Measurements from ENCODE around the gene SLC4A8. TPM values are rescaled to one million over a fixed set of nuclear protein-coding genes. Genes with fewer than 3 reads are reported as not detected.
"Not testable (repeated sequence)": the region's sequence is repeated elsewhere in the genome, so short reads cannot be mapped to it uniquely, and the experiment has no call there.

SLC4A8 gene
- total RNA-seq, 1 donor from 2014 or later = 1.2 TPM

DNA sequence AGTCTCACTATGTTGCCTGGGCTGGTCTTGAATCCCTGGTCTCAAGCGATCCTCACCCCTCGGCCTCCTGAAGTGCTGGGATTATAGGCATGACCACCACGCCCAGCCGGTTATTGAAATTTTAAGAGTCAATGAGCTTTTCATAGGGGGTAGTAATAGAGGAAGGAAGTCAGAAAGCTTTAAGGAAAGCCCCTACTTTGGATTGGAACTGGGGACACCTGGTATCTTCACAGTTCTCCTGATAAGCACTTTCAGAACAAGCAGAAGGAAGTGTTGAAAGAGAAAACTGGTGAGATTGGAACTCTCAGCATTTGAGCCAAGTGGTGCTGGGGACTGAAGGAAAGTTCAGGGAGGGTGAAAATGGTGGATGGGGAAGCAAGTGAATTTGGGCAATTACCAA lies 5.1 kb downstream of the SLC4A8 start:
- DNase-seq = no peak

DNA sequence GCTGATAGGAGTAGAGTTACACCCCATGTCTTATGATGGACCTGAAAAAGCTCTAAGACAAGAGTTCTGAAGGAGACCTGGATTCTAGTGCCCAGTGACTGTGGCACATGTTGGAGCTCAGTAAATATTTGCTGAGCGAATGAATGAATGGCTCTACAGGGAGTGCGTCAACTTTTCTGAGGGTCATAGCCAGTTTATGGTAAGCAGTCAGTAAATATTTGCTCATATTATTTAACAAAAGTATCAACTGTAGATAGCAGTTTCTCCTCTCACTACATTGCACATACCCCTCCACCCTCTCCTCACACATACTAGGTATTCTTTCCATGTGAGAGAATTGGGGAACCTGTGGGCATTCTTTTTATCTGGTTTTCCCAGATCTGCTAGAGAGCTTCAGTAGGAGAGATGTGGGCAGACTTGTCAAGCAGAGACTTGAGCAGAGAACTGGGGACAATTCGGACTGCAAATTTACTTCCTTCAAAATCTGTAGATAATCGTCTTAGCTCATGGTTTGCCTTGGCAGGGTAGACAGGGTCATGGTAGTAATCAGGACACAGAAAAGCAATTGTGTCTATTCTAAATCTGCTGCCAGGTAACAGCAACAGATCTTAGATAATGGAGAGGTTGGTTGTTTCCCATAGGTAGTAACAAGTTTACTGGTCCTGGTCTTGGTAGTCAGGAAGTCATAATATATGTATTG lies 5.7 kb downstream of the SLC4A8 start:
- no peak for DNase-seq

DNA sequence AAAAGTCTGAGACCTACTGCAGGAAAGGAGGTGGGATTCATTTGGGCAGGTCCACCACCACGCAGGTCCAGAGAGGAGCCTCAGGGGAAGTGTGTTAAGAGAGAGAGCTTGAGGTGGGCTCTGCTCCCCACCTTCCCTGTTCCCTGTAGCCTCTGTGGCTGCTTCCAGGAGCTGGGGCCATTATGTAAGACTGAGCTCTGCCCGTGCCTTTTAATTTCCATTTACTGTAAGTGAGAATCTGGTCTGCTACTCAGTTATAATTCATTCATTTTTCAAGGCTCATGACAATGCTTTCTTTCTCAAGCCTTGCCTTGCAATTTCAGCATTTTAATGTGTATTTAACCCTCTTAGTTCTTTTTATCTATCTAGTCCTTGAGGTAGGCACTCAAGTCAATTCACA lies 8.3 kb downstream of the SLC4A8 start:
- DNase-seq = no peak

DNA sequence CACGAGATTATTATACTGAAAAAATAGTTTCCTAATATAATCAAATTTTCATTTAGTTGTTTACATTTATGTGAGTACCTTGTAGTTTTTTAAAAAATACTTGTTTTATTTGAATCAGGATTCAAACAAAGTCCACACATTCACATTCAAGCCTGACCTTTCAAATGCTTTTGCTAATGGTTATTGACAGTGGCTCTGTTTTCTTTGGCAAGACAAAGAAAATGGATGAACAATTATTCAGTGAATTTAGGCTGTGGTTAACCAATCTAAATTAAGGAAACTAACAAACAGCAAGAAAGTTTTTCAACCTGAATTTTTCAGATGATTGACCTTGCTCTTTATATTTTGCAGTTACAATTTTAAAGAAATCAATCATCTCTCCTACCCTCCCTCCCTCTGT lies 9.7 kb downstream of the SLC4A8 start:
- DNase-seq = no peak

DNA sequence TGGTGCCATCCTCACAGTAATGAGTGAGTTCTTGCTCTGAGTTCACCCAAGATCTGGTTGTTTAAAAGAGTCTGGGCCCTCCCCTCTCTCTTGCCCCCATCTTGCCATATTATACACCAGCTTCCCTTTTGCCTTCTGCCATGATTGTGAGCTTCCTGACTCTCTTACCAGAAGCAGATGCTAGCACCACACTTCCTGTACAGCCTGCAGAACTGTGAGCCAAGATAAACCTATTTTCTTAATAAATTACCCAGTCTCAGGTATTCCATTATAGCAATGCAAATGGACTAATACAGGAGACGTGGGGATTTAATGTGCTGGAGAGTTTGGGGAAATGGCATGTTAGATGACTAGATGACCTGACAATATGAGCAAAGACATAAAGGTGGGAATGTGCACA lies 12.8 kb downstream of the SLC4A8 start:
- no peak for DNase-seq

DNA sequence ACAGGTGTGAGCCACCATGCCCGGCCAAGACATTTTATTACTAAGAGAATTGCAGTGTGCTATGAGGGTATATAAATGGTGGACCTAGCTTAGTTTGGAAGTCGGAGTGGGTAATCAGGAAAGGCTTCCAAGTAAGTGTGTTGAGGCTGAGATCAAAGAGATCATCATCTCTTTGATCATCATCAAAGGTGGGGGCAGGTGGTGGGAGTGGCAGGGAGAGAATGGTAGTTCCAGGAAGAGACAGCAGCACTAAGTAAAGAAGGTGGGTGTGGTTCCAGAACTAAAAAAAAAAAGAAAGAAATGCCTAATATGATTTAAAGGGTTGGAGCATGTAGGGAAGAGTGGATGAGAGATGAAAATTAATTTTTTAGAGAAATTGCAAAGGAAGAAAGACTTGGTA lies 14.7 kb downstream of the SLC4A8 start:
- DNase-seq = no peak

DNA sequence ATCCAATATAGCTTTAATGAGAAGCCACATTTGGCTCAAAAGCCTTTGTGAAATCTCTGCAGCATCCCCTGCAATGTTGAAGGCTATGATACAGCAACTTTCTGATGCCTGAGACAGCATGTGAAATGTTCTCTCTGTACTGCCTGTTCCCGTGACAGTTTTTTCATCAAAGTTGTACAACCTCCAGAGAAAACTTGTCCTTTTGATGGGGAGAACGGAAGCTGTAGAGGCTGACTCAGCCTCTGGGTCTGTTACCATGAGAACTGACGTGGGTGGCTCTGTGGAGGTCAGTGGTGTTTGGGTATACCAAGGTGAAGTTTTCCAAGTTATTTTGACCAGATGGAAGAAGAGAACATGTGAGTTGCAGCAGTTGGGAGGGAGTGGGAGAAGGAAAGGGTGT lies 17.0 kb downstream of the SLC4A8 start:
- DNase-seq = no peak

DNA sequence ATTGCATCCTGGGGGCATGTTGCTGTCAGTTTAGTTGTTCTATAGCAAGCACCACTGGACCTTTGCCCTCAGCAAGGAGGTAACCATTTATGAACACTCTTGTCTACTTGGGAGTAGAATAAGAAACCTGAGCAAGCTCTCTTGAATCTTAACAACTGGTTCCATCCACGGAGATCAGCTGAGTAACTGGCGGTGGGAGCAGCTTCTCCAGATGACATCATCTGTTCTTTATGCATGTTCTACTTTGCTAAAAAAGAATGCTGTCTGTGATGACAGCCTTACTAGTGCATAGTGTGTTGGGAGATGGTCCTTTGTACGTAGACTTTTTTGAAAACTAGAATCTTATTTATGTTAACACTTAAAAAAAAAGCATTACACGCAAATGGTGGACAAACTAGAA lies 17.7 kb downstream of the SLC4A8 start:
- no peak for DNase-seq

DNA sequence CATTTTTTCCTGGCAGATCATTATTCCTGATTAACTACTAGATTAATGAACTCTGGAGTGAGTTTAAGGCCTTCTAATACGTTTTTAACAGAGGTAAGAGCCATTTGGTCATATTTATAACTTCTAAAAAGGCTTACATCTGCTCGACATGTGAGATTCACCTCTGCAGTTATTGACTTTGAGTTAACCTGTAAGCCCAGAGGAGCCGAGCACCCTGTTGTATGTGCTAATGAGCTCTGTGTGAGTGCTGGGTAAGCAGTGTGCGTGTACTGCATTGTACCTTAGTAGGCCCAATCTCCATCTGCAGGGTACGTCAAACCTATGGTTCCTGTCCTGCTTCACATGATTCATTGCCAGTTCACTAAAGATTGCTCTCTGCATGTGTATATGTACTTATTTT lies 18.9 kb downstream of the SLC4A8 start:
- no peak for DNase-seq

DNA sequence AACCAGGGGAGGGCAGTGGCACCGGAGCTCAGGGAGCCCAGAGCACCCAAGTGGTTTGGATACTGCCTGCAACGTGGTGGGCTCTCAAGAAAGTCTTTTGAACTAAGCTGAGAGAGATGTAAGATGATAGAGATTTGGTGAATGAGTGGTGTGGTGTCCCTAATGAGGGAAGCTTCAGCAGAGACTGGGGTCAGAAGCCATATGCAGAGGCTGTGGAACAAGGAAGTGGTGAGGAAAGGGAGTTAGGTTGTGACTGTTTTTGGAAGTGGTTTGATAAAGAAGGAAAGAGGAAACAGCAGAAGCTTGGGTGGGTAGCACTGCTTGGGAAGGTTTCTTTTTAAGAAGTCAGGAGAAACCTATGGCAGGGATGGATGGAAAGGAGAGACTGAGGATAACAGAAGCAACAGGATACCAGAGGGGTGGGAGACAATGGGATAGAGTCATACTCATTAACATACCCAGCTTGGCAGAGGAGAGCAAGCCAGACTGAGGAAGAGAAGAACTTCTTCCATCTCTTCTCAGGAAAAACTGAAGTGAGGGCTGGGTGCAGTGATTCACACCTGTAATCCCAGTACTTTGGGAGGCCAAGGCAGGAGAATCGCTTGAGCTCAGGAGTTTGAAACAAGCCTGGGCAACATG lies 24.1 kb downstream of the SLC4A8 start:
- DNase-seq = no peak

DNA sequence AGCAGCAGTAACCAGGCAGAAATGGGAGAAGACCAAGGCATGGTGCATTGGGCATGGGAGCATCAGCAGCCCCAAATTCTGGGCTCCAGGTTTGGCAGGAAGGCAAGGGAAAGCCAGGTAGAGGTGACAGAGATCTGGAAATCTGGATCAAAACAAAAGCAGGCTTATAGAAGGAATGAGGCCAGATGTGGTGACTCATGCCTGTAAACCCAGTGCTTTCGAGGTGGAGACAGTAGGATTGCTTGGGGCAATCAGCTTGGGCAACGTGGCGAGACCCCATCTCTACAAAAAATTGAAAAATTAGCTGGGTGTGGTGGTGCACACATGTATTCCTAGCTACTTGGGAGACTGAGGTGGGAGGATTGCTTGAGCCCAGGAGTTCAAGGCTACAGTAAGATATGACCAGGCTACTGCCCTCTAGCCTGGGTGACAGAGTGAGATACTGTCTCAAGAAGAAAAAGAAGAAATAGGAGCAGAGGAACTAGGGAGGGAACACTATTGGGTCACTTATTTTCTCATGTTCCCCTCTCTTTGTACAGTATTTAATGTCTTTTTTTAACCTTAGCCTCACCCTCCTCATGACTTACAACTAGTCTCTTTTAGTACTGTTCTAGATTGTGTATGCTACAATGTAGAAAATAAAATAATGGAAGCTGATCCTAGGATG lies 25.1 kb downstream of the SLC4A8 start:
- no peak for DNase-seq

DNA sequence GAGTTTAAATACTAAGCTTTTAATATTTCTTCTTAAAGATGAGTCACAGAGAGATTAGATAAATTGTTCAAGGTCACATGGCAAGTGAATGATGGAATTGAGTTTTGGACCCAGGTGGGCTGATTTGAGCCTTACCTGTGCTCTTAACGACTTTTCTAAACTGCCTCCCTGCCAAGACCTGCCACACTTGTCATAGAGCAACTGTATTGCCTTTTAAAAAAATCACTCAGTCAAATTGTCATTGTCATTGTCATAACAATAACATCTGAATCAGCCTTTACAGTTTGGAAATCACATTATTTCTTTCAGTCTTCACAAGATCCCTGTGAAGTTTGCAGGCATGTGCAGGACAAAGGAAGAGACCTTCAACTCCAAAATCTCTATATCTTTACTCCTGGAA lies 25.7 kb downstream of the SLC4A8 start:
- DNase-seq = no peak

DNA sequence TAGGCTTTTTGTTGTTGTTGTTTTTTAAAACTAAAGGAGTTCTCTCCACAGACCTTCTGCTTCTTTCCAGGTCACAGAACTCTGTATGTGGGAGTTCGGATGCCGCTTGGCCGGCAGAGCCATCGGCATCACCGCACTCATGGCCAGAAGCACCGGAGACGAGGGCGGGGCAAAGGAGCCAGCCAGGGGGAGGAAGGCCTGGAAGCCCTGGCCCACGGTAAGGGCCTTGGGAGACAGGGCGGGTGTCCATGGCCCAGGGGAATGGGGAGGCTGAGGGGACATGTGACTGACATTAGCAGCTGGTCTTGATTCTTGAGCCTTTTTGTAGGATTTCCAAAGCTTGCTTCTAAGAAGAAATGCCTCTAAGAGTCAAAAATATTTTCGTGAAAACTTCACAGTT lies 26.2 kb downstream of the SLC4A8 start:
- no peak for DNase-seq

DNA sequence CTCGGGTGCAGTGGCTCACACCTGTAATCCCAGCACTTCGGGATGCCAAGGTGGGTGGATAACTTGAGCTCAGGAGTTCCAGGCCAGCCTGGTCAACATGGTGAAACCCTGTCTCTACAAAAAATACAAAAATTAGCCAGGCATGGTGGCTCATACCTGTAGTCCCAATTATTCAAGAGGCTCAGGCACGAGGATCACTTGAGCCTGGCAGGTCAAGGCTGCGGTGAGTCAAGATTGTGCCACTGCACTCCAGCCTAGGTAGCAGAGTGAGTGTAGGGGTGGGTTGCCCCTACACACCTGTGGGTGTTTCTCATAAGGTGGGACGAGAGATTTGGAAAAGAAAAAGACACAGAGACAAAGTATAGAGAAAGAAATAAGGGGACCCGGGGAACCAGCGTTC lies 29.4 kb downstream of the SLC4A8 start:
- DNase-seq = not testable (repeated sequence)

DNA sequence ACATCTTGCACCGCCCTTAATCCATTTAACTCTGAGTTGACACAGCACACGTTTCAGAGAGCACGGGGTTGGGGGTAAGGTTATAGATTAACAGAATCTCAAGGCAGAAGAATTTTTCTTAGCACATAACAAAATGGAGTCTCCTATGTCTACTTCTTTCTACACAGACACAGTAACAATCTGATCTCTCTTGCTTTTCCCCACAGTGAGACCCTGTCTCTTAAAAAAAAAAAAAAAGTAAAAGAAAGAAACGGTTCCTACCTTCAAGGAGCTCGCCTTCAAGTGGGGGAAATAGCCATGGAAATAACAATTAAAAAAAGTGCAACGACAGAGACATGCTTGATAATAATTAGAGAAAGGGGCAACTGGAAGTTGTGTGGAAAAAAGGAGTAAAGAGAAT lies 30.4 kb downstream of the SLC4A8 start:
- DNase-seq = not testable (repeated sequence)

DNA sequence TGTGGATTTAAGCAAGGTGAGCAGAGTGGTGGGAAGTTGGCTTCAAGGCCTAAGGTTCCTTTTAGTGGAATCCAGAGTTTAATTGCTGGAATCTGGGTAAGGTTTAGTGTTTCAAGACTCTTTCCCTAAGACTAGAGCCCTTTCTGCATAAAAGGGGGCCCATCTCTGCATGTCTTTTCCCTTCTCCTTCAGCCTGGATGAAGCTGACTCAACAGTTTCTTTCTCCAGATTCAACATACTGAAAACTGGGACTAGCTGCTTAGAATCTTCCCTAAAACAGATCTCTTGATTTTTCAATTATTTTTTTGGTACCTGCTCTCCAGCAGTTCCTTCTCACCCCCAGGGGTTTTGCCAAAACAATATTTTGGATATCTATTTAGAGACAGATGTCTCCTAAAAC lies 34.0 kb downstream of the SLC4A8 start:
- no peak for DNase-seq

DNA sequence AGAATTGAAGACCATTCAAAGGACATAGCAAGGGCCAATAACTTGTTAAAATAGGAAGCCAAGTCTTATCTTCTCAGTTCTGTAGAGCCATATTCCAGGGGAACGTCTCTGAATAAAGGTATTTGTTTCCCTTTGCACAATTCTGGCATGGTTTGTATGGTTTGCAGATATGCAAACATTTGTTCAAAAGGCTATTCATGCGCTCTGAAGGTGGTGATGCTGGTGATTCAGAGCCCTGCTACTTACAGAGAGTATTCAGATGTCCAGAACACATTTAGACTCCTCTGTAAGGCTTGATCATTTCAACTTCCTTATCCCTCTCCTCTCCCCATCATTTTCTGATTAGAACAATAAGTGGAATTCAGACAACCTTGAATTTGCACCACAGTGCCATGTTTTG lies 35.9 kb downstream of the SLC4A8 start:
- no peak for DNase-seq

DNA sequence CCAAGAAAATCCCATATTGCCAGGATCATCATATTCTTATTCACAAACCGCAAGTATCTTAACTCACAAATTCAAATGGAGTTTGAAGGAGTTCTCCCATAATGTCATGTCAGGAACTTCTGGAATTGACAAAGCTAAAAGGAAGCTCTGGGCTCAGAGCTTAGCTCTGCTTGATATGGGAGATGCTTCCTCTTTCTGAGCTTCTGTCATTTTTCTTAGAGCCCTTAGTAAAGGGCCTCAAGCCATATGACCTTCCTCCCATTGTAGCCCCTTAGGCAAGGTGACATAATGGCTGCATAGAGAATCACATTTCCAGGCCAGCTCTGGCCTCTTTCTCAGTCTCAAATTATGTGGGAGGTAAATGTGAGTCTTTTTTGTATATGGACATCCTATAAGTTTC lies 40.9 kb downstream of the SLC4A8 start:
- DNase-seq = no peak

DNA sequence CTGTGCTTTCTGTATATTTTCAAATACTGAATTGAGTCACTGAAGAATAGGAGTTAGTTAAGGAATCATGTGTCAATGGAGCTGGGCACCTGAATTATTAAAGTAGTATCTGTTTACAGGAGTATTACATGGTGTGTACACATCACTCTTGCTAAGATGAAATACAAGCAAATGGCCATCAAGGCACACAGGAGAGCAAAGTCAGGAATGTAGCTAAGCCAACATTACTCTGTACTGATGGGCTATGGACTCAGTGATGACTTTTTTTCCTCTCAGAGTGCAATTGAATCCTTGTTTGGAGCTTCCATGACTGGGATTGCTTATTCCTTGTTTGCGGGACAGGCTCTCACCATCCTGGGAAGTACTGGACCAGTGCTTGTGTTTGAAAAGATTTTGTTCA lies 45.5 kb downstream of the SLC4A8 start:
- no peak for DNase-seq

DNA sequence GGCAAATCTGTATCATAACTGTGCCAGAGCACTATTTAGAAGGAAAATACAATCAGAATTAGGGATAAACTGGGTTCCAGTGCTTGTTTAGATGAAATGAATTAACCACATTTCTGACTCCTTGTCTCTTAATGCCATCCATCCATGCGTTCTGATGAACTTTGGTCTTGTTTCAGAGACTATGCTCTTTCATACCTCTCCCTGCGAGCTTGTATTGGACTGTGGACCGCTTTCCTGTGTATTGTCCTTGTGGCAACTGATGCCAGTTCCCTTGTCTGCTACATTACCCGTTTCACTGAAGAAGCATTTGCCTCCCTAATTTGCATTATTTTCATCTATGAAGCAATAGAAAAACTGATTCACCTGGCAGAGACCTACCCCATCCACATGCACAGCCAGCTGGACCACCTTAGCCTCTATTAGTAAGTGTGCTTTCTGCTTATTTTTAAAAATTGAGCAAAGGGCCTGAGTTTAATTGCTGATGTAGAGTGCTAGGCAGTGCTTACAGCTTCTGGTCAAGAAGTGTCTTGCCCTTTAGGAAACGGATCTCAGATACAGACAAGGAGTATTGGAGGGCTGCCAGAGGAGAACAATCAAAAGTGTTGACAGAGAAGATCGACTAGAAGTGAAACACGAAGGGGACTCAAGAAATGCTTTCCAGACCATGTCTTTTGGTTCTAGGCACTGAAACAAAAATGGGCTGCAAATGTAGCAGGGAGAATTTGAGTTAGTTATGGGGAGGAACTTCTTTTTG lies 46.7 kb downstream of the SLC4A8 start:
- no peak for DNase-seq

DNA sequence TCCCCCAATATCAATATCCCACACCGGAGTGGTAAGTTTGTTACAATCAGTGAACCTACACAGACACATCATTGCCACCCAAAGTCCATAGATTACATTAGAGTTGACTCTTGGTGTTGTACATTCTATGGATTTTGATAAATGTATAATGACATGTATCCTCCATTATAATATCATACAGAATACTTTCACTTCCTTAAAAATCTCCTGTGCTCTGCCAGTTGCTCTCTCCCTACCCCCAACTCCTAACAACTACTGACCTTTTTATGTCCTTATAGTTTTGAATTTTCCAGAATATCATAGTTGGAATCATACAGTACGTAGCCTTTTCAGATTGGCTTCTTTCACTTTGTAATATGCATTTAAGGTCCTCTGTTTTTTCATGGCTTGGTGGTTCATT lies 48.4 kb downstream of the SLC4A8 start:
- no peak for DNase-seq

DNA sequence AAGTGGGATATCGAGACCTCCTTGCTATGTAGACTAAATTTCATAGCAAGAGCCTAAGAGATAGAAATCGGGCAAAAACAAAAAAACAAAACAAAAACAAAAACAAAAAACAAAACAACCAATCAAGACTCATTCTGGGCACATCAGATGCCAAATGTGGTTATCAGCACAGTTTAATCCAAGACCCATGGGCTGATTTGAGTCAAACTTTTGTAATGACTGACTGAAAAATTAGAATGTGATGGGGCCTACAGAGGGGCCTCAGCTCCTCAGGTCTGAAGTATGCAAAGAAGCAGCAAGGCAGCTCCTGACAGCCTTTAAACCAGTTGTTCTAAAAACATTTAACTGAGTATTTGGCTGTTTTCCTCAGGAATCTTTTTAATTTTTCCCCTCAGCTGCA lies 49.3 kb downstream of the SLC4A8 start:
- no peak for DNase-seq

DNA sequence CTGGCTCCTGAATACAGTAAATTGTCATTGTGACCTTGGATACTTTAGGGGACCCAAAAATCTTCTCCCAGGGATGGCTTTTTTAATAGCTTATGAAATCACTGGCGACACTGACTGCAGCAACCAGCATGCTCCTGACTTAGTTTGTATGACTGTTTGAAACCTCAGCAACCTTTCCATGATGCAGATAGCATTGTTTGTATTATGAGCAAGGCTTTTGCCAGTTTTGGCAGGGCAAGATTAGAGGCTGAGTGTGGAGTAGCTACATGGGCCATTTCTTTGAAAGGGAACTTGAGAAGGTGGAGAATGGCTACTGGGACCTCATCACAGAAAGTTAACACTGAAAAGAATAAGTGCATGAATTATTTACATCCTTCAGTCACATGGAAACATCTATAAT lies 50.9 kb downstream of the SLC4A8 start:
- DNase-seq = no peak

All from tongue (tissue), 2 donors.